CD4-positive, alpha-beta T cell (primary cell): ENCODE measurements around the gene TMEM106B. TPM values are rescaled to one million over a fixed set of nuclear protein-coding genes. Genes with fewer than 3 reads are reported as not detected.

Source experiments
- ATAC-seq: fragments of 200-7000 bp; cut with Tn5 transposase; one replicate; pipeline ENCODE4 v1.10.0; 2022; ENCODE audit warnings: mild to moderate bottlenecking; ENCODE audit not compliant: poor library complexity
- CTCF ChIA-PET: fragments of 350-600 bp; sonication (Branson Sonifier 250); formaldehyde crosslinking; loops from one replicate; lab custom pipeline; 2021; ENCODE audit warnings: antibody characterized with exemption, inconsistent platforms; lab: Charles Lee
- POLR2A ChIA-PET: fragments of 350-600 bp; sonication (Branson Sonifier 250); formaldehyde crosslinking; loops from one replicate; lab custom pipeline; 2021; ENCODE audit warnings: antibody characterized with exemption, inconsistent platforms; lab: Charles Lee
- DNase-seq, 14 experiments: peaks; one replicate each; pipeline ENCODE4 v3.0.0-alpha.2; 2013 to 2020; ENCODE audit warnings: mixed read lengths in 2 of 14
- H3K27ac ChIP-seq, 2 donors: one replicate each; pipeline versions ENCODE4 v1.5.1 to v1.7.0; 2013; ENCODE audit warnings: low read length in 2 of 2, low read depth in 1 of 2, mild to moderate bottlenecking in 1 of 2
- H3K27me3 ChIP-seq, 2 experiments: 1 replicate in 1 of 2; 2 replicates in 1 of 2; pipeline versions ENCODE4 v1.6.1 to v1.7.0; 2013; ENCODE audit warnings: low read length in 2 of 2, control low read depth in 1 of 2, mild to moderate bottlenecking in 1 of 2, moderate library complexity in 1 of 2; ENCODE audit not compliant: insufficient read depth in 2 of 2, control insufficient read depth in 1 of 2
- H3K36me3 ChIP-seq: one replicate; pipeline ENCODE4 v1.6.1; 2013; ENCODE audit warnings: low read length, control low read depth; ENCODE audit not compliant: insufficient read depth
- H3K4me1 ChIP-seq: one replicate; pipeline ENCODE4 v1.6.1; 2013; ENCODE audit warnings: low read length, control low read depth; ENCODE audit not compliant: insufficient read depth
- H3K4me3 ChIP-seq: one replicate; pipeline ENCODE4 v1.5.1; 2013; ENCODE audit warnings: mild to moderate bottlenecking, low read length, moderate library complexity
- H3K9me3 ChIP-seq, 2 experiments: 1 replicate in 1 of 2; 2 replicates in 1 of 2; pipeline versions ENCODE4 v1.6.1 to v1.7.0; 2013; ENCODE audit warnings: low read length in 2 of 2, mild to moderate bottlenecking in 2 of 2, control low read depth in 1 of 2, moderate library complexity in 1 of 2; ENCODE audit not compliant: control insufficient read depth in 1 of 2, insufficient read depth in 1 of 2
- H3K27ac Mint-ChIP-seq: one replicate; pipeline ENCODE4 v1.8.0; 2020; ENCODE audit warnings: mixed read lengths
- H3K27me3 Mint-ChIP-seq: one replicate; pipeline ENCODE4 v1.8.0; 2021; ENCODE audit warnings: mixed read lengths
- H3K36me3 Mint-ChIP-seq: one replicate; pipeline ENCODE4 v1.8.0; 2021; ENCODE audit warnings: low read depth, mixed read lengths
- H3K4me1 Mint-ChIP-seq: one replicate; pipeline ENCODE4 v1.8.0; 2021; ENCODE audit warnings: low read depth, mixed read lengths
- H3K4me3 Mint-ChIP-seq: one replicate; pipeline ENCODE4 v1.8.0; 2020; ENCODE audit warnings: mild to moderate bottlenecking, mixed read lengths
- H3K9me3 Mint-ChIP-seq: one replicate; pipeline ENCODE4 v1.8.0; 2020; ENCODE audit warnings: mixed read lengths
- CTCF ChIP-seq: fragments of 200-600 bp; IDR thresholded peaks from one replicate; pipeline ENCODE4 v1.8.0; 2022; ENCODE audit warnings: antibody characterized with exemption, mild to moderate bottlenecking
- intact Hi-C, 2 experiments: fragments of 100-400 bp; cut with DNase I in 1 of 2; cut with micrococcal nuclease in 1 of 2; formaldehyde crosslinking; loops; one replicate each; pipeline versions ENCODE4 v1.15.1 to v1.9.0; 2023 to 2025; cut with DNase I, micrococcal nuclease
- total RNA-seq, 174 experiments: library from RNA in 2 of 174; stranded (reverse) in 2 of 174; gene quantifications; one replicate each; pipeline ENCODE4 v1.2.3 and lab custom pipeline; 2021 to 2026

TMEM106B gene
- total RNA-seq, 2 experiments from 2014 or later, result 16.9 to 17.5 TPM

DNA sequence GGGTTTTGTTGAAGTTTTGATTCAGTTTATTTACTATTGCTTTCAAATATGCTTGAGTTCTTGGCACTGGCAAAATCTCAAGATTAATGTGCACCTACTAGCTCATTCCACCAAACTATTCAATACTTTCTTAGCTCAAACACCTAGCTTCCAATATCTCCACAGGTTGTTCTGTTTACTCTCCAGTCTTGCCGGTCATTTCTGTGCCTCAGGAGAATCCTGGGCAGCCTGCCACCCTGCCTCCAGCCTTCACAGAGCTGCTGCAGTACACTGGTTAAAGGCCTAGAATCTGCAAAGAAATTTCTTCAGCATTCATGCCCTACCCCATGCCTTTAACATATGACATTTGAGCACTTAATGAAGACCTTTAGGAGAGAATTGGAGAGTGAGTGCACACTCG is 4.0 kb upstream of the TMEM106B start:
- no peaks in the 10 kb centered on the region for H3K27me3 ChIP-seq
- H3K27ac ChIP-seq, result no peak overlapping the region
- H3K4me1 ChIP-seq, result peaks cover 10% of the 10 kb centered on the region
- Mint-ChIP-seq H3K27me3 (no peaks in the 10 kb centered on the region), H3K36me3 (peaks cover 16% of the 10 kb centered on the region), H3K27ac (no peak overlapping the region), H3K4me1 (peaks cover 19% of the 10 kb centered on the region), H3K9me3 (no peaks in the 10 kb centered on the region), H3K4me3 (no peak overlapping the region)
- ATAC-seq (no peak), DNase-seq (no peak)
- intact Hi-C loops, result no loop called here
- ChIA-PET CTCF (no interaction called here), POLR2A (no interaction called here)
- H3K9me3 ChIP-seq, result no peaks in the 10 kb centered on the region
- TF ChIP-seq CTCF, result no peak
- no peaks in the 10 kb centered on the region for H3K36me3 ChIP-seq
- no peak overlapping the region for H3K4me3 ChIP-seq

- peaks cover 38% of the 10 kb centered on the region for H3K4me1 Mint-ChIP-seq
- Histone ChIP-seq H3K36me3 (peaks cover 6% of the 10 kb centered on the region), H3K9me3 (no peaks in the 10 kb centered on the region), H3K27ac (no peak overlapping the region), H3K27me3 (no peaks in the 10 kb centered on the region), H3K4me3 (no peak overlapping the region), H3K4me1 (peaks cover 19% of the 10 kb centered on the region)
- peaks cover 21% of the 10 kb centered on the region for H3K36me3 Mint-ChIP-seq
- DNase-seq (no peak), ATAC-seq (no peak)
- ChIA-PET POLR2A (no interaction called here), CTCF (interaction anchor here (1.0 kb wide), 1 partner anchor 8 kb away, joined by 3 read pairs; no protein-coding TSS in a partner anchor)
- H3K9me3 Mint-ChIP-seq, result no peaks in the 10 kb centered on the region
- intact Hi-C loops, result no loop called here
- H3K4me3 Mint-ChIP-seq, result no peak overlapping the region
- no peaks in the 10 kb centered on the region for H3K27me3 Mint-ChIP-seq
- H3K27ac Mint-ChIP-seq, result peak overlapping the region; percentile 34
- no peak for TF ChIP-seq CTCF
These were observed 1.9 kb upstream of the TMEM106B start for GRCh38 chr7:12209221-12209620.

DNA sequence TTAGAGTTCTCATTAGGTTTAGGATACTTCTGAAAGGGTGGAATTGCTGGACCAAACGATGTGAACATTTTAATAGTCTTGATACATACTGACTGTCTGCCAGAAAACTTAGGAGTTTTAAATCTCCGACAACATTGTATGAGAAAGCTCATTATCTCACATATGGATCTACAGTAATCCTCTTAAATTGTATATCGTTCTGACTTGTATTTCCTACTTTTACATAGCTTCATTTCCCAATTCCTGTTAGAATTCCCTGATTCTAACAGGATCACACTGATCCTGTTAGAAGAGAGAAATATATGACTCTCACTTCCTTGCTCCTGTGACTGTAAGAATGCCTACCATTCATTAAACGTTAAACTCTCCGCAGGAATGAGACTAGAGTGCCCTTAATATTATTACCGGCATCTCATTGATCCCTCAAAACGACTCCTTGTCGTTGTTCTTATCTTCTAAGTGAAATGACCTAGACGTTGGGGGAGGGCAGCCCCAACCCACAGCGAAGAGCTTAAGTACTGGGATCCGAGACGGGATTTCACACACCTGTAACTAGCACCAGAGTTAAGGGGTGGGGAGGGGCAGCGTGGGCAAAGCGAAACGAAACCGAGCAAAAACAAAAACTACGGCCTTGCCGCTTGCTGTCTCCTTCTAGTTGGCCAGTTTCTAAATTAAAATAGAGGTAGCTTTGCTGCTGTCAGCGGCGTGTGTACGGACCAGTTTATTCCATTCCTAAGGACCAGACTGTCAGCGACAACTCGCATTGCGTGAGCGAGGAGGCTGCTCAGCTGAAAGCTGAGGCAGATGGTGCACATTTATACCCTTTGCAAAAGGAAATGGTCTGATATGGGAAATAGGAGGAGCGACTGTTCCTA is 678 bp upstream of the TMEM106B start:
- H3K27me3 Mint-ChIP-seq, result no peaks in the 10 kb centered on the region
- peak overlapping the region; percentile 99 for H3K4me3 Mint-ChIP-seq
- no peak for TF ChIP-seq CTCF
- Histone ChIP-seq H3K4me3 (peak overlapping the region; percentile 82), H3K9me3 (no peaks in the 10 kb centered on the region), H3K36me3 (peaks cover 18% of the 10 kb centered on the region), H3K27me3 (no peaks in the 10 kb centered on the region), H3K27ac (peak overlapping the region; percentile 93 to 98), H3K4me1 (peaks cover 19% of the 10 kb centered on the region)
- CTCF ChIA-PET, result interaction anchor here (0.9 to 1.4 kb wide), 3 partner anchors 22 to 476 kb away, joined by 3 to 7 read pairs (median 5); no protein-coding TSS in a partner anchor
- POLR2A ChIA-PET, result interaction anchor here (0.6 to 2.9 kb wide), 22 partner anchors 9 to 1270 kb away, joined by 3 to 36 read pairs (median 5); partner anchors contain the start of gene ARL4A
- peak; percentile 37 for ATAC-seq
- peaks cover 33% of the 10 kb centered on the region for H3K36me3 Mint-ChIP-seq
- H3K27ac Mint-ChIP-seq, result peak overlapping the region; percentile 100
- peaks cover 47% of the 10 kb centered on the region for H3K4me1 Mint-ChIP-seq
- intact Hi-C loops, result loop anchor here (1.0 to 10.0 kb wide), 8 partner anchors 18 to 194 kb away; partner anchors contain the start of gene VWDE (in 1 of the 2)
- no peaks in the 10 kb centered on the region for H3K9me3 Mint-ChIP-seq
- peak in 5 of 14 experiments; percentile 30 to 78 (median 38) for DNase-seq
